Natural killer cell (primary cell): ENCODE measurements around the gene SELP. TPM values are rescaled to one million over a fixed set of nuclear protein-coding genes. Genes with fewer than 3 reads are reported as not detected.

Experiments
- ATAC-seq, 3 donors: fragments of 150-1000 bp in 2 of 3; fragments of 200-7000 bp in 1 of 3; cut with Tn5 transposase; 1 replicate in 1 of 3; 2 replicates in 2 of 3; pipeline ENCODE4 v1.10.0; 2021; ENCODE audit warnings: mild to moderate bottlenecking in 2 of 3, moderate library complexity in 2 of 3
- DNase-seq, 2 donors: peaks; one replicate each; pipeline versions ENCODE4 v3.0.0 to v3.0.0-alpha.2; 2013 to 2021; ENCODE audit warnings: mixed read lengths in 1 of 2
- H3K27ac ChIP-seq: one replicate; pipeline ENCODE4 v1.5.1; 2013; ENCODE audit warnings: mild to moderate bottlenecking, low read length
- H3K27me3 ChIP-seq: one replicate; pipeline ENCODE4 v1.6.1; 2013; ENCODE audit warnings: low read length; ENCODE audit not compliant: control insufficient read depth, insufficient read depth
- H3K36me3 ChIP-seq: one replicate; pipeline ENCODE4 v1.6.1; 2013; ENCODE audit warnings: low read length; ENCODE audit not compliant: control insufficient read depth, insufficient read depth
- H3K4me1 ChIP-seq: one replicate; pipeline ENCODE4 v1.6.1; 2013; ENCODE audit warnings: low read length; ENCODE audit not compliant: control insufficient read depth, insufficient read depth
- H3K4me3 ChIP-seq: one replicate; pipeline ENCODE4 v1.5.1; 2013; ENCODE audit warnings: low read length
- H3K9me3 ChIP-seq: one replicate; pipeline ENCODE4 v1.6.1; 2013; ENCODE audit warnings: low read length; ENCODE audit not compliant: control insufficient read depth, insufficient read depth
- H3K27ac Mint-ChIP-seq, 2 donors: one replicate each; pipeline ENCODE4 v1.8.0; 2022; ENCODE audit warnings: mild to moderate bottlenecking in 2 of 2, mixed read lengths in 2 of 2, moderate library complexity in 1 of 2
- H3K27me3 Mint-ChIP-seq, 2 donors: one replicate each; pipeline ENCODE4 v1.8.0; 2022; ENCODE audit warnings: low read depth in 2 of 2, mixed read lengths in 2 of 2
- H3K36me3 Mint-ChIP-seq: one replicate; pipeline ENCODE4 v1.8.0; 2022; ENCODE audit warnings: mixed read lengths
- H3K4me1 Mint-ChIP-seq, 2 donors: one replicate each; pipeline ENCODE4 v1.8.0; 2022; ENCODE audit warnings: mixed read lengths in 2 of 2
- H3K4me3 Mint-ChIP-seq: one replicate; pipeline ENCODE4 v1.8.0; 2022; ENCODE audit warnings: mild to moderate bottlenecking, moderate library complexity, mixed read lengths
- H3K9me3 Mint-ChIP-seq, 2 donors: one replicate each; pipeline ENCODE4 v1.8.0; 2022; ENCODE audit warnings: mixed read lengths in 2 of 2
- CTCF ChIP-seq: fragments of 200-600 bp; IDR thresholded peaks from one replicate; pipeline ENCODE4 v1.8.0; 2022; ENCODE audit warnings: antibody characterized with exemption
- WGBS: methylation state at CpG from one replicate; pipeline ENCODE4 v1.1.7; 2013; ENCODE audit warnings: missing lambda C conversion rate; ENCODE audit not compliant: insufficient coverage; 5-methylcytosine and 5-hydroxymethylcytosine counted together
- intact Hi-C: fragments of 100-400 bp; cut with micrococcal nuclease; formaldehyde crosslinking; loops from one replicate; pipeline ENCODE4 v1.14.2; 2022
- total RNA-seq, 4 donors: library from RNA; stranded (reverse); fragments of 120-200 nt in 1 of 4; gene quantifications; one replicate each; pipeline versions ENCODE4 v1.2.3 to v1.2.4, GENCODE V29; 2013 to 2022

SELP gene
- total RNA-seq, 3 donors from 2014 or later (not counting 1 experiment from before 2014, with no cell fraction given): 1.5 to 5.4 (median 2.5) TPM

- H3K36me3 ChIP-seq: no peaks in the 10 kb centered on the region
- H3K4me1 ChIP-seq: peaks cover 7% of the 10 kb centered on the region
- no peak for ATAC-seq
- no peaks in the 10 kb centered on the region for H3K36me3 Mint-ChIP-seq
- H3K4me3 ChIP-seq: no peak overlapping the region
- no peaks in the 10 kb centered on the region for H3K9me3 ChIP-seq
- no peaks in the 10 kb centered on the region for H3K9me3 Mint-ChIP-seq
- 80% methylated on average over 3 of the region's 6 CpGs for WGBS
- H3K27me3 ChIP-seq: no peaks in the 10 kb centered on the region
- peaks cover 8 to 26% of the 10 kb centered on the region in 2 donors for H3K4me1 Mint-ChIP-seq
- intact Hi-C loops: no loop called here
- no peak for TF ChIP-seq CTCF
- no peak overlapping the region for H3K27ac Mint-ChIP-seq
- no peak for DNase-seq
- no peaks in the 10 kb centered on the region for H3K27me3 Mint-ChIP-seq
- no peak overlapping the region for H3K4me3 Mint-ChIP-seq
- no peak overlapping the region for H3K27ac ChIP-seq
Measured at GRCh38 chr1:169610858-169611257, 19.1 kb downstream of the SELP start.

- Mint-ChIP-seq H3K4me3 (no peak overlapping the region), H3K27ac (no peak overlapping the region), H3K9me3 (no peaks in the 10 kb centered on the region), H3K36me3 (no peaks in the 10 kb centered on the region), H3K4me1 (peaks cover 15 to 34% of the 10 kb centered on the region in 2 donors), H3K27me3 (no peaks in the 10 kb centered on the region)
- H3K4me1 ChIP-seq: peaks cover 12% of the 10 kb centered on the region
- ATAC-seq: no peak
- DNase-seq: no peak
- no peaks in the 10 kb centered on the region for H3K27me3 ChIP-seq
- no peak overlapping the region for H3K4me3 ChIP-seq
- no peak overlapping the region for H3K27ac ChIP-seq
- 86% methylated on average over 1 of the region's 1 CpG for WGBS
- no peaks in the 10 kb centered on the region for H3K36me3 ChIP-seq
- intact Hi-C loops: no loop called here
- TF ChIP-seq CTCF: no peak
- no peaks in the 10 kb centered on the region for H3K9me3 ChIP-seq
Measured at GRCh38 chr1:169610108-169610507, 19.8 kb downstream of the SELP start.

GRCh38 chr1:169608226-169608625, 21.7 kb downstream of the SELP start:
- Mint-ChIP-seq H3K4me3 (no peak overlapping the region), H3K4me1 (peaks cover 33 to 40% of the 10 kb centered on the region in 2 donors), H3K27ac (no peak overlapping the region), H3K36me3 (no peaks in the 10 kb centered on the region), H3K9me3 (peaks cover 0 to 2% of the 10 kb centered on the region in 2 donors), H3K27me3 (no peaks in the 10 kb centered on the region)
- H3K36me3 ChIP-seq: no peaks in the 10 kb centered on the region
- intact Hi-C loops: loop anchor here (10.0 kb wide), 1 partner anchor 47 kb away; no protein-coding TSS in a partner anchor
- TF ChIP-seq CTCF: no peak
- H3K27ac ChIP-seq: no peak overlapping the region
- H3K27me3 ChIP-seq: no peaks in the 10 kb centered on the region
- DNase-seq: no peak
- H3K4me1 ChIP-seq: peaks cover 20% of the 10 kb centered on the region
- 92% methylated on average over 4 of the region's 4 CpGs for WGBS
- H3K9me3 ChIP-seq: no peaks in the 10 kb centered on the region
- no peak overlapping the region for H3K4me3 ChIP-seq
- no peak for ATAC-seq
